ENCODE measurements around the gene SORBS2.
A peak's percentile ranks its signal among the peaks of the same experiment; 100 is the strongest.

SORBS2 gene

DNA sequence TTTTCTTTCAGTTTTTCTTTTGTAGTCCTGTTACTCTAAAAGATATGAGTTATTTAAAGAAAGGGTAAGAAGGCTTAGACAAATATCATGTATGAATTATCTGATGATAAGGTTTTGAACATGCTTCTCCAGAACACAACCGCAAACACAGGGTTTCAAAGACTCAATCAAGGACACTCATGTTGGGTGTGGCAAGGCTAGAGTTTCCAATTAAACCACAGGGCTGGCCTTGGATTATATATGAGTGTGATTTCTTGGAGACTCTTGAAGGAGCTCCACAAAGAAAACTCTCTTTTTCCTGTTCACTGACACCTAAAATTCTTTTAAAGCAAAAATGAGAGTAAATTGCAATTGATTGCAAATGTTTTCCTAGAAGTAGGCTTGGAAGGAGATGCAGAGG lies 166.6 kb downstream of the SORBS2 start:
- Mint-ChIP-seq H3K4me1 (no peaks in the 10 kb centered on the region), H3K27me3 (peaks cover 22% of the 10 kb centered on the region), H3K9me3 (no peaks in the 10 kb centered on the region), H3K27ac (no peak overlapping the region), H3K36me3 (ENCODE audit: low read depth) (no peaks in the 10 kb centered on the region), H3K4me3 (no peak overlapping the region)
- no peak for ATAC-seq
- DNase-seq: no peak

- Mint-ChIP-seq H3K4me3 (no peak overlapping the region), H3K9me3 (no peaks in the 10 kb centered on the region), H3K27me3 (peaks cover 18% of the 10 kb centered on the region), H3K4me1 (no peaks in the 10 kb centered on the region), H3K27ac (no peak overlapping the region), H3K36me3 (ENCODE audit: low read depth) (no peaks in the 10 kb centered on the region)
- ATAC-seq: no peak
- DNase-seq: no peak
These were observed 167.6 kb downstream of the SORBS2 start for GRCh38 chr4:185644408-185644807.

GRCh38 chr4:185642907-185643306 lies 169.1 kb downstream of the SORBS2 start:
- ATAC-seq (no peak), DNase-seq (no peak)
- Mint-ChIP-seq H3K9me3 (no peaks in the 10 kb centered on the region), H3K27ac (no peak overlapping the region), H3K36me3 (ENCODE audit: low read depth) (no peaks in the 10 kb centered on the region), H3K27me3 (peaks cover 27% of the 10 kb centered on the region), H3K4me3 (no peak overlapping the region), H3K4me1 (peaks cover 2% of the 10 kb centered on the region)

DNA sequence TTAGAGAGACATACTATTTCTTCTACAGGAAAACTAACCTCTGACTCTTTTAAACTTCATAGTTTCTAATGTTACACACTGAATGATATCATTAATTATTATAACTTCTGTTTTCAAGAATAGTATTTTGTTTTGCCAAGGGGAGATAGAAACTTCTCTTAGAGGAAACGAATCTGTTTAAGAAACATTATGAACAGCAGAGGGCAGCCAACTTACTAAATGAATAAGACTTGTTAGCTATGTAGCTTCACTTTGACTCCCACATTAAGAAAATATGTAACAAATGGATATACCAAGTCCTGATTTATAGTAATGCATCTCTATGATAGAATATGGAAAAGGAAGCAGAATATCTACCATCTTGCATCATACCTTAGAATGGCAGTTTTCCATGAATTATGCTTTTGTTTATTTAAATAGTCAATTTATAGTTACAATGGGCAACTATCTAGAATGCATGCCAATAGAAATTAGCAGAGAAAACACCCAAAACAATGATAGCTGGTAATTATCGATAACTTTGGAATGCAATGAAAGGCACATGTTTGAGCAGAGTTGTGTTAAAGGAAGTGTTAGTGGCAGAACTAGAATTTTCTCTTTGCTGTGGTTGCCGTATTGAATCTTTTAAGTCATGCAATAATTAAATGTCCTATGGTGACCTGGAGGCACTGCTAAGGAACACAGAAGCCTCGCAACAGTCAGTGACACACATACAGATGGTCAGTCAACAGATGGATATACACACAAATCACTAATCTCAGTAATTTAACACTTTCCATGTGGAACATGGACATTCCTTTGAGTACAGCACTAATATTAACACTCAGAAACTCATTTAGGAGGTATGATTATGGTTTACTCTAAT lies 171.0 kb downstream of the SORBS2 start:
- ATAC-seq (no peak), DNase-seq (no peak)
- H3K4me1 Mint-ChIP-seq: peaks cover 2% of the 10 kb centered on the region
- no peaks in the 10 kb centered on the region for H3K36me3 Mint-ChIP-seq (ENCODE audit: low read depth)
- no peaks in the 10 kb centered on the region for H3K9me3 Mint-ChIP-seq
- H3K4me3 Mint-ChIP-seq: no peak overlapping the region
- no peak overlapping the region for H3K27ac Mint-ChIP-seq
- peaks cover 32% of the 10 kb centered on the region for H3K27me3 Mint-ChIP-seq

DNA sequence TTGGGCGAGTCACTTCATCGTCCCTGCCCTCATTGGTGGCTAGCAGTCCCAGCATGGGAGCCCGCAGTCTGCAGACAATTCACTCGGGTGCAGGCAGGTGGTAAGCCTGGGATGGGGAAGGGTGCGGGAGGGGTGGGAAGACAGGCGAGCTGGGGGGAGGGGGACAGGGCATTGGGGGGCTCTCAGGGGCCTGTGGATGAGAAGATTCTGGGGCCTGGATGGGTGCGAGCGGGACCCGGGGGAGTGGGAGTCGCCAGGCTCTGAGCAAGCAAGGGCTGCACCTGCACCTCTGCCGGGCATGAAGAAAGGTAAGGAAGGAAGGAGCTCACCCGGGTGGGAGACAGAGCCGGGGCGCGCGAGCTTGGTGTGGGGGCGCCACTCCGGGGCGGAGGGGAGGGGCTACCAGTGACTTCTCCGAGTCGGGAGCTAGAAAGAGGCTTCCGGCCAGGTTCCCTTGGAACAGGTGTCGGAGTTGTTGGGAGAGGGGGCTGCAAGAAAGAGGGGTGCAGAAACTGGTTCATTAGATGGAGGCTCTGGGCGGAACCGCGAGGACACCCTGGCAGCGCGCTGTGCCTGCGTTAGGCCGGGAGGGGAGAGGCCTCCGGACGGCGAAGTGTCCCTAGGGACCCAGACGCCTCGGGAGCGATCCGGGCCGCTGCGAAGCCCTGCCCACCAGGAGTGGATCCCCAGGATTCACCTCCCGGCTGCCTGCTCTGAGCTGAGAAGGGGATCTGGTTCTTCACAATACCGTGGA lies 173.3 kb downstream of the SORBS2 start:
- no peaks in the 10 kb centered on the region for H3K36me3 Mint-ChIP-seq (ENCODE audit: low read depth)
- H3K4me3 Mint-ChIP-seq: no peak overlapping the region

DNA sequence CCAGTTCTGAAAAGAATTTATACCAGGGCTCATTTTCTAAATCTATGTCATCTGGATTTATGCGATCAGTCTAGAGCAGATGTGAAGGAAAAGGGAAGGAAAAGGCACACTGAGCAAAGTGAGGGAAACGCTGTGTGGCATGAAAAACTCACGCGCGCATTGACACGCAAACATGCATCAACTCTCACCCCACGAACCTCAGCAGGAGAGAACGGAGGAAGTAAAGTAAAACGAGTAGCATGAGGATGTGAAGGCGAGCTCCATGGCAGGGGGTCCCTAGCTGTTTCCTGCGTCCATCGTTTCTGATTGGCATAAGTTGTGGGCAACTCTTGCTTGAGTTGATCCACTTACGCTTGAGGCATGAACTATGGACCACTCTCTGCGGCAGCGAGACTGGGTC lies 173.9 kb downstream of the SORBS2 start:
- Mint-ChIP-seq H3K4me3 (peak overlapping the region; percentile 28), H3K9me3 (peaks cover 5% of the 10 kb centered on the region)
- no peak for ATAC-seq

More for the DNA sequence above, 173.3 kb downstream of the SORBS2 start:
- no peak for ATAC-seq
- peaks cover 2% of the 10 kb centered on the region for H3K4me1 Mint-ChIP-seq
- no peak overlapping the region for H3K27ac Mint-ChIP-seq
- DNase-seq: no peak
- peaks cover 5% of the 10 kb centered on the region for H3K9me3 Mint-ChIP-seq
- peaks cover 37% of the 10 kb centered on the region for H3K27me3 Mint-ChIP-seq

GRCh38 chr4:185637163-185637875 lies 174.7 kb downstream of the SORBS2 start:
- Mint-ChIP-seq H3K4me1 (peaks cover 2% of the 10 kb centered on the region), H3K27ac (no peak overlapping the region), H3K9me3 (peaks cover 5% of the 10 kb centered on the region), H3K27me3 (peaks cover 31% of the 10 kb centered on the region), H3K4me3 (no peak overlapping the region), H3K36me3 (ENCODE audit: low read depth) (no peaks in the 10 kb centered on the region)
- ATAC-seq (no peak), DNase-seq (no peak)

More for the DNA sequence above, 173.9 kb downstream of the SORBS2 start:
- no peak overlapping the region for H3K27ac Mint-ChIP-seq
- H3K4me1 Mint-ChIP-seq: peaks cover 2% of the 10 kb centered on the region
- DNase-seq: no peak
- H3K27me3 Mint-ChIP-seq: peaks cover 34% of the 10 kb centered on the region
- H3K36me3 Mint-ChIP-seq (ENCODE audit: low read depth): no peaks in the 10 kb centered on the region

DNA sequence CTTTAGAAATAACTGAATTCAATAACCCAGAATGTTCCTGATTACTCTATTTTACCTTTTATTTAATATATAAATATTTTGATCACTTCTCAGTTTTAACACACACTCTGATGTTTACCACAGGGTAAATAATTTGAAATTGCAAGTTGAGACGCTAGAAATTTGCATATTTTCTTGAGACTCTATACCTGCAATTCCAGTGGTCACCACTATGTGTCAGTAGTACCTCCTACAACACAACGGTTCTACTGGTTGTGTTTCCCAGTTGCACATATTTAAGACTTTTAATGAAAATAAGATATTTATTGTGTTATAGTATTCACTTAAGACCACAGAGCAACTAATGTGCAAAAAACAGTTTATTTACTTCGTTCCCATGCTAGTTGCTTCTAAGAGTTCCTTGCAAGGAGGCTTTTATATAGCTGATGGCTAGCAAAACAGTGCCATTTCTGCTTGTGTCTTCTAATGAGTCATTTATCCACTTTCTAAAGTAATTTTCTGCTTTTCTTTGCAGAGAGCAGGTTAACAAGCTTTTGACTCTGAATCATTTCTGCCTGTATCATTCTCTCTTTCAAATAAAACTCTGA lies 177.8 kb downstream of the SORBS2 start:
- DNase-seq (no peak), ATAC-seq (no peak)
- Mint-ChIP-seq H3K27me3 (peaks cover 30% of the 10 kb centered on the region), H3K4me1 (peaks cover 2% of the 10 kb centered on the region), H3K9me3 (peaks cover 5% of the 10 kb centered on the region), H3K4me3 (no peak overlapping the region), H3K36me3 (ENCODE audit: low read depth) (no peaks in the 10 kb centered on the region), H3K27ac (no peak overlapping the region)

DNA sequence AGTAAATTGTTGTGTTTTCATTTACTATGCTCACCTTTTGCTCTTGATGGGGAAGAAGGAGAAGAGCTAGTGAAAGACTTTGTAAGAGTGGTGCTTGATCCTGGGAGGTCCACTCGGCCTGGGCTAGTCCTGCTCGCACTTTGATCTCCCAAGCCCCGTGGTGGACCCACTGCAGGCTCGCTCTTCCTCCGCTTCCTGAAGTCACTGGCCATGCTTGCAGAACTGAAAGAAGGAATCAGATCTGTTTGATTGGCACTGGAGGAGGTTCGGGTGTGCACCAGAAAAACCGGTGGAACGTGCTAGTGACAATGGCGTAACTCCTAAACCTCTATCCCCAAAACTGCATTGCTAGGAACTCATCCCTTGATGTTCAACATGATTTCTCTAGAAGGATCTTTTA lies 185.2 kb downstream of the SORBS2 start:
- Mint-ChIP-seq H3K4me3 (no peak overlapping the region), H3K4me1 (no peaks in the 10 kb centered on the region), H3K27me3 (peaks cover 14% of the 10 kb centered on the region), H3K9me3 (no peaks in the 10 kb centered on the region), H3K27ac (no peak overlapping the region), H3K36me3 (ENCODE audit: low read depth) (no peaks in the 10 kb centered on the region)
- no peak for ATAC-seq
- DNase-seq: no peak

- H3K4me3 Mint-ChIP-seq: no peak overlapping the region
- H3K27ac Mint-ChIP-seq: no peak overlapping the region
- H3K9me3 Mint-ChIP-seq: no peaks in the 10 kb centered on the region
- H3K27me3 Mint-ChIP-seq: peaks cover 11% of the 10 kb centered on the region
- ATAC-seq (no peak), DNase-seq (no peak)
- no peaks in the 10 kb centered on the region for H3K36me3 Mint-ChIP-seq (ENCODE audit: low read depth)
- H3K4me1 Mint-ChIP-seq: no peaks in the 10 kb centered on the region
These were observed 186.5 kb downstream of the SORBS2 start for GRCh38 chr4:185625503-185625902.

DNA sequence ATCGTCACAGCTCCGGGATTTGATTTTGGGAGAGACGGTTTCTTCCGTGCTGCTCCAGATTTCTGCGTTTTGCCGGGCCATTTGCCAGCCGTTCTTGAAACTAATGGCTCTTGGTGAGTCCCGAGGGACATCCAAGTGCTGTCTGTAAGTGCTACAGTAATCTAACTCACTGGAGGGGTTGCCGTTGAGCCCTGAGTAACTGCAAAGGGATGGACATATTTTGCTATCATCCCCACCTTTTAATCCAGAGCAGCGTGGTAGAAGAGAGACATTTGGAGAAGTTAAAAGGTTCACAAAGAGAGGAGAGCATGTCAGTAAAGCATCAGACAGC lies 187.8 kb downstream of the SORBS2 start:
- H3K27ac Mint-ChIP-seq: no peak overlapping the region
- no peak for DNase-seq
- no peaks in the 10 kb centered on the region for H3K9me3 Mint-ChIP-seq
- no peak overlapping the region for H3K4me3 Mint-ChIP-seq
- no peak for ATAC-seq
- H3K4me1 Mint-ChIP-seq: no peaks in the 10 kb centered on the region
- peaks cover 11% of the 10 kb centered on the region for H3K27me3 Mint-ChIP-seq
- H3K36me3 Mint-ChIP-seq (ENCODE audit: low read depth): no peaks in the 10 kb centered on the region

DNA sequence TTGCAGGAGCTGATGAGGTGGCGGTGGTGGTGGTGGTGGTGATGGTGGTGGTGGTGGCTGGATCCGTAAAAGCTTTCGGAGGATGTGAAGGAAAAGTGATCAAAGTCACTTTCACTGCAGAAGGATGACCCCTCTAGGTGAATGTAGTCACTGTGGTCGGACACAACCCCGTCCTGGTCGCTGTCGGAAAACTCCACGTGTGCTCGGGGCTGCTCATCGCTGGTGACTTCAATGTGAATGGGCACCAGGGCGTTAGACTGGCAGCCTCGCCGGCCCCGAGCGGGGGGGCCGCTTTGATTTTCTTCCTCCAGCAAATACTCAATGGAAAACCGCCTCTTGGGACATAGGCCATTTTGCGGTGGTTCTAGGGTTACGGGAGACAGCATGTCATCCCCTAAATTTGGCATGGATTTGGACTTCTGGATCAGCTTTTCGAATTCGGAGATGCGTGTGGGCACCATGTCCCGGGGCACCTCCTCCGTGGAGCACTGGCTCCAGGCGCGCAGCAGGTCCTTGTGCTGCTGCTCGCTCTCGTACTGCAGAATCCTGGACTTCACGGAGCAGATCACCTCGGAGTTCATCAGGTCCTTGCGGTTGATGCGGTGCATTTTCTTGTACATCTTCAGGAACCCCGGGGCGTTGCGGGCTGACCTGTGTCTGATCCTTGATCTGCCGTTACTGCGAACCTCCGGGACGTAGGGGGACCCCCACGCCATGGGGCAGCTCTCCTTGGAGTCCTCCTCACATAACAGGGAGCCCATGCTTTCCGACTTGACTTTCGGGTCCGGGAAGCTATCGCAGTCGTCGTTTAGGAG lies 188.3 kb downstream of the SORBS2 start:
- Mint-ChIP-seq H3K27ac (no peak overlapping the region), H3K4me1 (no peaks in the 10 kb centered on the region), H3K27me3 (peaks cover 5% of the 10 kb centered on the region), H3K36me3 (ENCODE audit: low read depth) (no peaks in the 10 kb centered on the region), H3K4me3 (no peak overlapping the region), H3K9me3 (no peaks in the 10 kb centered on the region)
- no peak for DNase-seq
- ATAC-seq: no peak

- no peaks in the 10 kb centered on the region for H3K36me3 Mint-ChIP-seq (ENCODE audit: low read depth)
- DNase-seq (no peak), ATAC-seq (no peak)
- no peaks in the 10 kb centered on the region for H3K9me3 Mint-ChIP-seq
- H3K4me1 Mint-ChIP-seq: no peaks in the 10 kb centered on the region
- peaks cover 12% of the 10 kb centered on the region for H3K27me3 Mint-ChIP-seq
- no peak overlapping the region for H3K4me3 Mint-ChIP-seq
- no peak overlapping the region for H3K27ac Mint-ChIP-seq
These were observed 203.8 kb downstream of the SORBS2 start for GRCh38 chr4:185608185-185608584.

GRCh38 chr4:185602397-185602796 lies 209.6 kb downstream of the SORBS2 start:
- Mint-ChIP-seq H3K9me3 (no peaks in the 10 kb centered on the region), H3K4me1 (no peaks in the 10 kb centered on the region)

More at GRCh38 chr4:185602397-185602796, 209.6 kb downstream of the SORBS2 start:
- ATAC-seq: no peak
- Mint-ChIP-seq H3K27me3 (peaks cover 28% of the 10 kb centered on the region), H3K36me3 (ENCODE audit: low read depth) (no peaks in the 10 kb centered on the region), H3K4me3 (no peak overlapping the region), H3K27ac (no peak overlapping the region)
- no peak for DNase-seq

Data from activated naive CD8-positive, alpha-beta T cell treated with anti-CD3 and anti-CD28 coated beads, Interleukin-2, amount 50 U/mL, for 24 hours (primary cell).